ENCODE data around the gene DCLRE1C.

Gene DCLRE1C

GRCh38 chr10:14859775-14860174, 94.1 kb downstream of the DCLRE1C start:
- H3K36me3 ChIP-seq: peaks cover 14% of the 10 kb centered on the region
- H3K4me3 ChIP-seq (ENCODE audit: low read depth in 1 of 2, low read length in 1 of 2): no peak overlapping the region
- peaks cover 9% of the 10 kb centered on the region in 2 experiments for H3K4me1 ChIP-seq (ENCODE audit: control insufficient read depth in 1 of 2, insufficient read depth in 1 of 2, low read depth in 1 of 2, low read length in 1 of 2)
- no peaks in the 10 kb centered on the region for H3K9me3 ChIP-seq
- H3K27me3 ChIP-seq: no peaks in the 10 kb centered on the region
- TF ChIP-seq, protein P1, sequence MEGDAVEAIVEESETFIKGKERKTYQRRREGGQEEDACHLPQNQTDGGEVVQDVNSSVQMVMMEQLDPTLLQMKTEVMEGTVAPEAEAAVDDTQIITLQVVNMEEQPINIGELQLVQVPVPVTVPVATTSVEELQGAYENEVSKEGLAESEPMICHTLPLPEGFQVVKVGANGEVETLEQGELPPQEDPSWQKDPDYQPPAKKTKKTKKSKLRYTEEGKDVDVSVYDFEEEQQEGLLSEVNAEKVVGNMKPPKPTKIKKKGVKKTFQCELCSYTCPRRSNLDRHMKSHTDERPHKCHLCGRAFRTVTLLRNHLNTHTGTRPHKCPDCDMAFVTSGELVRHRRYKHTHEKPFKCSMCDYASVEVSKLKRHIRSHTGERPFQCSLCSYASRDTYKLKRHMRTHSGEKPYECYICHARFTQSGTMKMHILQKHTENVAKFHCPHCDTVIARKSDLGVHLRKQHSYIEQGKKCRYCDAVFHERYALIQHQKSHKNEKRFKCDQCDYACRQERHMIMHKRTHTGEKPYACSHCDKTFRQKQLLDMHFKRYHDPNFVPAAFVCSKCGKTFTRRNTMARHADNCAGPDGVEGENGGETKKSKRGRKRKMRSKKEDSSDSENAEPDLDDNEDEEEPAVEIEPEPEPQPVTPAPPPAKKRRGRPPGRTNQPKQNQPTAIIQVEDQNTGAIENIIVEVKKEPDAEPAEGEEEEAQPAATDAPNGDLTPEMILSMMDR (IDR thresholded peaks at IDR 0.05): no peak
- H3K27ac ChIP-seq: no peak overlapping the region

DNA sequence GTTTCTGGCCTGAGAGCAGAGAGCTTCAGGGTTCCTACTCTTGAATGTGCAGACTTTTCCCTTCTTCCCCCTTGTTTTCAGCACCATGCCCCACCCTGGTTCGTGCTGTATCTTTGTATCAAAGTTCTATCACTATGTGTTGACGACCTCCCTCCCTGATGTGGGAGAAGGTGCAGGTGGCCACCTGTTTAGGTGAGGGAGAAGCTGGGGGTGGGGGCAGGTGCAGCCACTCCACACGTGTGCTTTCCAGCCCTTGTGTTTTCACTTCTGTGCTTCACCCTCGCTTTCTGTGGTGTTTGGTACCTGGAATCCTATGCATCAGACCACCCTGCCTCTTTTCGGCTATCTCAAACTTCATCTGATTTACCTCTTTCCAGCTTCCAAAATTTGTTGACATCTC, 94.9 kb downstream of the DCLRE1C start:
- H3K9me3 ChIP-seq: no peaks in the 10 kb centered on the region
- peaks cover 9% of the 10 kb centered on the region in 2 experiments for H3K4me1 ChIP-seq (ENCODE audit: control insufficient read depth in 1 of 2, insufficient read depth in 1 of 2, low read depth in 1 of 2, low read length in 1 of 2)
- H3K36me3 ChIP-seq: peaks cover 14% of the 10 kb centered on the region
- no peak overlapping the region for H3K27ac ChIP-seq
- H3K27me3 ChIP-seq: no peaks in the 10 kb centered on the region
- no peak overlapping the region for H3K4me3 ChIP-seq (ENCODE audit: low read depth in 1 of 2, low read length in 1 of 2)
- TF ChIP-seq, protein P1 (IDR thresholded peaks at IDR 0.05): no peak

DNA sequence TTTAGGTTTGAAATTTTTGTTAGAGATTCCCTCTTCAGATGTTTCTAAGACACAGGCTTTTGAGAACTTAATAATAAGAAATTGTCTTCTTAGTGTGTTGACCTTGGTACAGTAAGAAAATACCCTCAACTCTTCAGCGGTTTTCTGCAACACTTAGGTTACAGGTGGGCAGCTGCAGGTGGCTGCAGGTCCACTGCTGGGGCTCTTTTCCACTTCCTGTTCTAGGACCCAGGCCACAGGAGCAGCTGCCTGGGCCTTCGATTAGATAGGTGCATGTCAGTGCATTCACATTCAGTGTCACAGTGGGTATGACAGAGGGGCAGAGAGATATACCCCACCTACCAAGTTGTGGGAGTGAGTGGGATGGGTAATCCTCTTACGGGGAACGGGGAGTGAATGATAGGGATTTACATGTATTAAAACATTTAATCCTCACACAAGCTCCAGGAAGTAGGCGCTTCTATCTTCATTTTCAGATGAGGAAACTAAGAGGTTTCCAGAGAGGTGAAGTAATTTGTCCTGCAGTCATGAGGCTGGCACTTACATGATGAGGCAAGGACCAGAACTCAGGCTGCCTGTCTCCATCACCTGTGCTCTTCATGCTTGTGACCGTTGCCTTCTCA, 95.4 kb downstream of the DCLRE1C start:
- Histone ChIP-seq H3K27ac (no peak overlapping the region), H3K36me3 (peaks cover 14% of the 10 kb centered on the region), H3K4me1 (ENCODE audit: control insufficient read depth in 1 of 2, insufficient read depth in 1 of 2, low read depth in 1 of 2, low read length in 1 of 2) (peaks cover 9% of the 10 kb centered on the region in 2 experiments), H3K4me3 (ENCODE audit: low read depth in 1 of 2, low read length in 1 of 2) (no peak overlapping the region), H3K27me3 (no peaks in the 10 kb centered on the region), H3K9me3 (no peaks in the 10 kb centered on the region)
- TF ChIP-seq, protein P1 (IDR thresholded peaks at IDR 0.05): no peak

- Histone ChIP-seq H3K27ac (no peak overlapping the region), H3K4me3 (ENCODE audit: low read depth in 1 of 2, low read length in 1 of 2) (no peak overlapping the region), H3K27me3 (no peaks in the 10 kb centered on the region), H3K4me1 (ENCODE audit: control insufficient read depth in 1 of 2, insufficient read depth in 1 of 2, low read depth in 1 of 2, low read length in 1 of 2) (peaks cover 9% of the 10 kb centered on the region in 2 experiments), H3K9me3 (no peaks in the 10 kb centered on the region), H3K36me3 (peaks cover 21% of the 10 kb centered on the region)
- TF ChIP-seq, protein P1 (IDR thresholded peaks at IDR 0.05): no peak
Observed at GRCh38 chr10:14855453-14855852, 98.4 kb downstream of the DCLRE1C start.

DNA sequence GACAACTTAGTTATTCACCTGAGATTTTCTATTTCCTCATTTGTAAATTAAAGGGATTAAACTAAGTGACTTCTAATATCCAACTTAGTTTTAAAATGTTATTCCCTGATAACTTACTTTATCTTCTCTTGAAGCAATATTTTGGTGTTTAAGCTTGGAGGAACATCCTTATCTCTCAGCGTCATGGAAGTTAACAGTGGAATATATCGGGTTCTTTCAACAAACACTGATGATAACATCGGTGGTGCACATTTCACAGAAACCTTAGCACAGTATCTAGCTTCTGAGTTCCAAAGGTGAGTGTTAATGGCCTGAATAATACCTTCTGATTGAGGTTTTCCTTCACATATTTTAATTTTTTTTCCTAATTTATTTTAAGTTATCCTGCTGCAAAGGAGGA, 101.7 kb downstream of the DCLRE1C start:
- no peaks in the 10 kb centered on the region for H3K4me1 ChIP-seq (ENCODE audit: control insufficient read depth in 1 of 2, insufficient read depth in 1 of 2, low read depth in 1 of 2, low read length in 1 of 2)
- no peak overlapping the region for H3K27ac ChIP-seq
- H3K36me3 ChIP-seq: peaks cover 32% of the 10 kb centered on the region
- H3K4me3 ChIP-seq (ENCODE audit: low read depth in 1 of 2, low read length in 1 of 2): no peak overlapping the region
- TF ChIP-seq, protein P1 (IDR thresholded peaks at IDR 0.05): no peak
- H3K9me3 ChIP-seq: no peaks in the 10 kb centered on the region
- no peaks in the 10 kb centered on the region for H3K27me3 ChIP-seq
